ENCODE results near the gene NFASC.

- TF ChIP-seq CREM (CRISPR knock-in tag; IDR thresholded peaks at IDR 0.05) (no peak), PRDM15 (CRISPR knock-in tag; IDR thresholded peaks at IDR 0.05) (no peak), NR2C2 (CRISPR knock-in tag; IDR thresholded peaks at IDR 0.05) (no peak), CTCF (IDR thresholded peaks at IDR 0.05) (no peak), NR1H2 (CRISPR knock-in tag; IDR thresholded peaks at IDR 0.05) (no peak)
- TF ChIP-seq, protein P1, sequence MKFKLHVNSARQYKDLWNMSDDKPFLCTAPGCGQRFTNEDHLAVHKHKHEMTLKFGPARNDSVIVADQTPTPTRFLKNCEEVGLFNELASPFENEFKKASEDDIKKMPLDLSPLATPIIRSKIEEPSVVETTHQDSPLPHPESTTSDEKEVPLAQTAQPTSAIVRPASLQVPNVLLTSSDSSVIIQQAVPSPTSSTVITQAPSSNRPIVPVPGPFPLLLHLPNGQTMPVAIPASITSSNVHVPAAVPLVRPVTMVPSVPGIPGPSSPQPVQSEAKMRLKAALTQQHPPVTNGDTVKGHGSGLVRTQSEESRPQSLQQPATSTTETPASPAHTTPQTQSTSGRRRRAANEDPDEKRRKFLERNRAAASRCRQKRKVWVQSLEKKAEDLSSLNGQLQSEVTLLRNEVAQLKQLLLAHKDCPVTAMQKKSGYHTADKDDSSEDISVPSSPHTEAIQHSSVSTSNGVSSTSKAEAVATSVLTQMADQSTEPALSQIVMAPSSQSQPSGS (CRISPR knock-in tag; IDR thresholded peaks at IDR 0.05; ENCODE audit: borderline replicate concordance, low read depth): no peak
- TF ChIP-seq, protein P2, sequence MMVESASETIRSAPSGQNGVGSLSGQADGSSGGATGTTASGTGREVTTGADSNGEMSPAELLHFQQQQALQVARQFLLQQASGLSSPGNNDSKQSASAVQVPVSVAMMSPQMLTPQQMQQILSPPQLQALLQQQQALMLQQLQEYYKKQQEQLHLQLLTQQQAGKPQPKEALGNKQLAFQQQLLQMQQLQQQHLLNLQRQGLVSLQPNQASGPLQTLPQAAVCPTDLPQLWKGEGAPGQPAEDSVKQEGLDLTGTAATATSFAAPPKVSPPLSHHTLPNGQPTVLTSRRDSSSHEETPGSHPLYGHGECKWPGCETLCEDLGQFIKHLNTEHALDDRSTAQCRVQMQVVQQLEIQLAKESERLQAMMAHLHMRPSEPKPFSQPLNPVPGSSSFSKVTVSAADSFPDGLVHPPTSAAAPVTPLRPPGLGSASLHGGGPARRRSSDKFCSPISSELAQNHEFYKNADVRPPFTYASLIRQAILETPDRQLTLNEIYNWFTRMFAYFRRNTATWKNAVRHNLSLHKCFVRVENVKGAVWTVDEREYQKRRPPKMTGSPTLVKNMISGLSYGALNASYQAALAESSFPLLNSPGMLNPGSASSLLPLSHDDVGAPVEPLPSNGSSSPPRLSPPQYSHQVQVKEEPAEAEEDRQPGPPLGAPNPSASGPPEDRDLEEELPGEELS (CRISPR knock-in tag; IDR thresholded peaks at IDR 0.05): no peak
- TF ChIP-seq, protein P3, sequence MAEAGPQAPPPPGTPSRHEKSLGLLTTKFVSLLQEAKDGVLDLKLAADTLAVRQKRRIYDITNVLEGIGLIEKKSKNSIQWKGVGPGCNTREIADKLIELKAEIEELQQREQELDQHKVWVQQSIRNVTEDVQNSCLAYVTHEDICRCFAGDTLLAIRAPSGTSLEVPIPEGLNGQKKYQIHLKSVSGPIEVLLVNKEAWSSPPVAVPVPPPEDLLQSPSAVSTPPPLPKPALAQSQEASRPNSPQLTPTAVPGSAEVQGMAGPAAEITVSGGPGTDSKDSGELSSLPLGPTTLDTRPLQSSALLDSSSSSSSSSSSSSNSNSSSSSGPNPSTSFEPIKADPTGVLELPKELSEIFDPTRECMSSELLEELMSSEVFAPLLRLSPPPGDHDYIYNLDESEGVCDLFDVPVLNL (CRISPR knock-in tag; IDR thresholded peaks at IDR 0.05; ENCODE audit: borderline replicate concordance, low read depth): no peak
- TF ChIP-seq, protein P4, sequence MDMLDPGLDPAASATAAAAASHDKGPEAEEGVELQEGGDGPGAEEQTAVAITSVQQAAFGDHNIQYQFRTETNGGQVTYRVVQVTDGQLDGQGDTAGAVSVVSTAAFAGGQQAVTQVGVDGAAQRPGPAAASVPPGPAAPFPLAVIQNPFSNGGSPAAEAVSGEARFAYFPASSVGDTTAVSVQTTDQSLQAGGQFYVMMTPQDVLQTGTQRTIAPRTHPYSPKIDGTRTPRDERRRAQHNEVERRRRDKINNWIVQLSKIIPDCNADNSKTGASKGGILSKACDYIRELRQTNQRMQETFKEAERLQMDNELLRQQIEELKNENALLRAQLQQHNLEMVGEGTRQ (CRISPR knock-in tag; IDR thresholded peaks at IDR 0.05): no peak
These were observed 176.2 kb downstream of the NFASC start for GRCh38 chr1:205046870-205047269.

Measured in WTC11 (cell line).